ENCODE data around the gene PLCB1.
"Not testable (repeated sequence)": the region's sequence is repeated elsewhere in the genome, so short reads cannot be mapped to it uniquely, and the experiment has no call there.

DNA sequence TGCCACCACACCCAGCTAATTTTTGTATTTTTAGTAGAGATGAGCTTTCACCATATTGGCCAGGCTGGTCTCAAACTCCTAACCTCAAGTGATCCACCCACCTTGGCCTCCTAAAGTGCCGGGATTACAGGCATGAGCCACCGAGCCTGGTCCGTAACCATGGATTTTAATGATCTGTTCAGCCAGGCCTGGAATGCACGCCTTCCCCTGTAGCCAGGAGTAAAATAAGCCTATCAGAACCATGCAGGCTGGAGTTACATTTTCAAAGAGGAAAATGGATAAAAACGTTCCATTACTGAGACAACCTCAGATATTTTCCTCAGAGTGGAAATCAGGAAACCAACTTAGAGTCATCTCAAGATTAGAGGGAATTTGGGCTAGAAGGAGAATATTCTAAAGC lies 304.9 kb downstream of the PLCB1 start:
- not testable (repeated sequence) for TF ChIP-seq ETS1 (IDR thresholded peaks at IDR 0.05); EZH2 (IDR thresholded peaks at IDR 0.05; ENCODE audit: low read depth, unreplicated experiment); JUNB (IDR thresholded peaks at IDR 0.05; ENCODE audit: unreplicated experiment); REST (IDR thresholded peaks at IDR 0.05; ENCODE audit: unreplicated experiment); POLR2AphosphoS5 (IDR thresholded peaks at IDR 0.05; ENCODE audit: low read depth); STAT1 (IDR thresholded peaks at IDR 0.05; ENCODE audit: unreplicated experiment); EZH2phosphoT487 (IDR thresholded peaks at IDR 0.05; ENCODE audit: unreplicated experiment); NANOG (IDR thresholded peaks at IDR 0.05; ENCODE audit: borderline replicate concordance); CREB1 (CRISPR knock-in tag; IDR thresholded peaks at IDR 0.05; ENCODE audit: low read depth); ZNF114 (CRISPR knock-in tag; IDR thresholded peaks at IDR 0.05)
- TF ChIP-seq, protein P1, sequence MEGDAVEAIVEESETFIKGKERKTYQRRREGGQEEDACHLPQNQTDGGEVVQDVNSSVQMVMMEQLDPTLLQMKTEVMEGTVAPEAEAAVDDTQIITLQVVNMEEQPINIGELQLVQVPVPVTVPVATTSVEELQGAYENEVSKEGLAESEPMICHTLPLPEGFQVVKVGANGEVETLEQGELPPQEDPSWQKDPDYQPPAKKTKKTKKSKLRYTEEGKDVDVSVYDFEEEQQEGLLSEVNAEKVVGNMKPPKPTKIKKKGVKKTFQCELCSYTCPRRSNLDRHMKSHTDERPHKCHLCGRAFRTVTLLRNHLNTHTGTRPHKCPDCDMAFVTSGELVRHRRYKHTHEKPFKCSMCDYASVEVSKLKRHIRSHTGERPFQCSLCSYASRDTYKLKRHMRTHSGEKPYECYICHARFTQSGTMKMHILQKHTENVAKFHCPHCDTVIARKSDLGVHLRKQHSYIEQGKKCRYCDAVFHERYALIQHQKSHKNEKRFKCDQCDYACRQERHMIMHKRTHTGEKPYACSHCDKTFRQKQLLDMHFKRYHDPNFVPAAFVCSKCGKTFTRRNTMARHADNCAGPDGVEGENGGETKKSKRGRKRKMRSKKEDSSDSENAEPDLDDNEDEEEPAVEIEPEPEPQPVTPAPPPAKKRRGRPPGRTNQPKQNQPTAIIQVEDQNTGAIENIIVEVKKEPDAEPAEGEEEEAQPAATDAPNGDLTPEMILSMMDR (conservative IDR thresholded peaks at IDR 0.05; ENCODE audit: low read depth in 2 of 2), result not testable (repeated sequence)
